BJ (cell line): ENCODE data around the gene TGFA. TPM values are rescaled to one million over a fixed set of nuclear protein-coding genes. Genes with fewer than 3 reads are reported as not detected.

ENCODE experiments used
- CTCF ChIA-PET: fragments of 350-600 bp; formaldehyde crosslinking; extraction: SDS; loops from one replicate; lab custom pipeline; 2021; ENCODE audit warnings: antibody characterized with exemption, inconsistent platforms; lab: Yijun Ruan, JAX
- POLR2A ChIA-PET: fragments of 300-600 bp; sonication (Branson Sonifier 250); formaldehyde crosslinking; extraction: SDS; loops from one replicate; lab custom pipeline; 2021; ENCODE audit warnings: antibody characterized with exemption; lab: Charles Lee
- DNase-seq: peaks from one replicate; pipeline ENCODE4 v3.0.0-alpha.2; 2011; ENCODE audit warnings: low read depth
- H3K27me3 ChIP-seq: 2 replicates; pipeline ENCODE4 v1.6.0; 2011; ENCODE audit warnings: low read length; ENCODE audit not compliant: control insufficient read depth, insufficient read depth
- H3K36me3 ChIP-seq: 2 replicates; pipeline ENCODE4 v1.5.1; 2011; ENCODE audit warnings: low read length; ENCODE audit not compliant: control insufficient read depth, insufficient read depth
- H3K4me3 ChIP-seq: 2 replicates; pipeline ENCODE4 v1.5.1; 2011; ENCODE audit warnings: low read depth, mild to moderate bottlenecking, control low read depth, low read length
- CTCF ChIP-seq: IDR thresholded peaks from 2 replicates; pipeline ENCODE4 v1.5.1; 2011; ENCODE audit warnings: low read depth, mild to moderate bottlenecking, control low read depth, inconsistent platforms, low read length, moderate library complexity; ENCODE audit not compliant: insufficient read depth
- polyA plus RNA-seq: library from polyadenylated mRNA; depleted of rRNA; stranded (reverse); fragments of >200 nt; gene quantifications from 2 replicates; pipeline ENCODE4 v1.2.3, GENCODE V29; 2011

The TGFA gene
- polyA plus RNA-seq, 1 experiment = 0.13 TPM

- ChIA-PET POLR2A (no interaction called here), CTCF (no interaction called here)
- DNase-seq = no peak
Measured at GRCh38 chr2:70516596-70516995, 37.0 kb downstream of the TGFA start.

GRCh38 chr2:70515938-70516337 lies 37.7 kb downstream of the TGFA start:
- POLR2A ChIA-PET = no interaction called here
- no peaks in the 10 kb centered on the region for H3K27me3 ChIP-seq
- no peak for TF ChIP-seq CTCF
- no peak overlapping the region for H3K4me3 ChIP-seq
- CTCF ChIA-PET = interaction anchor here (0.6 kb wide), 1 partner anchor 175 kb away, joined by 3 read pairs; no protein-coding TSS in a partner anchor
- no peaks in the 10 kb centered on the region for H3K36me3 ChIP-seq
- DNase-seq = no peak

More at GRCh38 chr2:70516596-70516995, 37.0 kb downstream of the TGFA start:
- H3K36me3 ChIP-seq = no peaks in the 10 kb centered on the region
- no peaks in the 10 kb centered on the region for H3K27me3 ChIP-seq
- TF ChIP-seq CTCF = no peak
- H3K4me3 ChIP-seq = no peak overlapping the region

DNA sequence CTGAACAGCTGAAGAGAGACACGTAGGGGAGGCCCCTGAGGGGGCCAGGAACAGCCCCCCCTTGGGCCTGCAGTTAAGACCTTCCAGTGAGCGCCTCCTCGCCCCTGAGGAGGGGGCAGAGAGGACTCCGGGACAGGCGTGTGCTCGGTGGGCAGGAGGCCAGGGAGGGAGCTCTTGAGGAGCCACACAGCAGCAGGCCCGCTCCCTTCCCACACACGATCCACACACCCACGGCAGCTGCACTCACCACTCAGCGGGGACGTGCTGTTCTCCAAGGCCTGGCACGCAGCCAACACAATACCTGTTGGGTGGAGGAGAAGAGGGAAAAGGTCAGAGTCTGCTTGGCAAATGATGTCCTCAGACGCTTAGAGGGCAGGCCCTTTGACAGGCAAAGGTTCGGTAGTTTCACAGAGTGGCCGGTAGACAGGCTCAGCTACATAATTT lies 39.0 kb downstream of the TGFA start:
- Histone ChIP-seq H3K27me3 (no peaks in the 10 kb centered on the region), H3K4me3 (no peak overlapping the region), H3K36me3 (no peaks in the 10 kb centered on the region)
- CTCF ChIA-PET = no interaction called here
- DNase-seq = no peak
- POLR2A ChIA-PET = no interaction called here
- TF ChIP-seq CTCF = no peak

DNA sequence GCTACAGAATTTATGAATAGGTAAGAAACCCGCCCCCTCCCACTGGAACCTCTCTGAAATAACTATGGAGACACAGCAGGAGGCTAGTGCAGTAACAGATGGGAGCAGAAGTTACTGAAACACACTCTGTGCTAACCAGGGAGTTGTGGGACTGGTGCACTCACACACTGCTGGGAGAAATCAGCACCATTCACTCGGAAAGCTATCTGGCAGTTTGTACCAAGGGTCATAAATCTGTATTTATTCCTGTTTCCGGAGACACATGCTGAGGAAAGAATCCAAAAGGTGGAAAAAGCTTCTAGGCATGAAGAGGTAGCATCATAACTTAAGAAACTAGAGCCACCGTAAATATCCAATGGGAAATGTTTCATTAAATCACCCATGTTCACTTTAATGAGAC lies 39.9 kb downstream of the TGFA start:
- H3K27me3 ChIP-seq = no peaks in the 10 kb centered on the region
- POLR2A ChIA-PET = no interaction called here
- DNase-seq = no peak
- H3K36me3 ChIP-seq = no peaks in the 10 kb centered on the region
- no peak overlapping the region for H3K4me3 ChIP-seq
- CTCF ChIA-PET = no interaction called here
- no peak for TF ChIP-seq CTCF

GRCh38 chr2:70511971-70512729 lies 41.5 kb downstream of the TGFA start:
- no peak for DNase-seq
- ChIA-PET CTCF (no interaction called here), POLR2A (no interaction called here)

More at GRCh38 chr2:70511971-70512729, 41.5 kb downstream of the TGFA start:
- TF ChIP-seq CTCF = no peak
- Histone ChIP-seq H3K4me3 (no peak overlapping the region), H3K27me3 (no peaks in the 10 kb centered on the region), H3K36me3 (no peaks in the 10 kb centered on the region)
